Ishikawa (cell line): ENCODE data around the gene RAVER2.

Experiments
- CEBPB ChIP-seq: IDR thresholded peaks from 2 replicates; pipeline ENCODE4 v1.6.1; 2012
- EGR1 ChIP-seq: IDR thresholded peaks from 2 replicates; pipeline ENCODE4 v1.6.1; 2012

GRCh38 chr1:64705591-64705990, 39.3 kb upstream of the RAVER2 start:
- TF ChIP-seq EGR1 = no peak
- no peak for TF ChIP-seq CEBPB
